Measurements from ENCODE around the gene ARX.

Gene ARX

GRCh38 chrX:24981030-24981429 is 34.7 kb downstream of the ARX start:
- Histone ChIP-seq H2BK15ac (ENCODE audit: low read depth, poor library complexity, severe bottlenecking) (no peak overlapping the region), H3K9ac (ENCODE audit: low read length) (no peak overlapping the region), H3K4me3 (ENCODE audit: insufficient read depth in 1 of 2, low read depth in 1 of 2, low read length in 2 of 2) (no peak overlapping the region), H3K9me3 (ENCODE audit: control insufficient read depth, low read length) (no peaks in the 10 kb centered on the region), H3K36me3 (ENCODE audit: control insufficient read depth in 1 of 2, insufficient read depth in 2 of 2, low read depth in 1 of 2, low read length in 2 of 2) (no peaks in the 10 kb centered on the region), H2BK5ac (ENCODE audit: low read depth, low read length, poor library complexity, severe bottlenecking) (no peak overlapping the region), H3K4ac (ENCODE audit: low read depth in 1 of 2, low read length in 2 of 2) (no peak overlapping the region), H3K27me3 (ENCODE audit: control insufficient read depth in 1 of 2, insufficient read depth in 1 of 2, low read length in 2 of 2) (peaks cover 0 to 8% of the 10 kb centered on the region in 2 experiments), H3K27ac (ENCODE audit: low read length, poor library complexity, severe bottlenecking) (no peak overlapping the region), H2AK5ac (ENCODE audit: low read length, severe bottlenecking) (no peak overlapping the region), H3K14ac (ENCODE audit: low read length in 2 of 2) (no peak overlapping the region), H3K23ac (ENCODE audit: low read length in 2 of 2) (no peak overlapping the region), H2BK120ac (ENCODE audit: low read depth, low read length) (no peak overlapping the region), H3K4me1 (ENCODE audit: control insufficient read depth, insufficient read depth, low read depth, low read length) (peaks cover 2% of the 10 kb centered on the region), H4K91ac (ENCODE audit: low read length) (no peak overlapping the region), H2BK12ac (ENCODE audit: low read length in 2 of 2) (no peak overlapping the region), H3K4me2 (ENCODE audit: low read length, poor library complexity, severe bottlenecking) (no peak overlapping the region), H2AFZ (ENCODE audit: low read depth, low read length) (no peak overlapping the region), H4K8ac (ENCODE audit: low read length) (no peak overlapping the region), H3K79me1 (replicated peaks; ENCODE audit: low read length, poor library complexity, severe bottlenecking) (no peaks in the 10 kb centered on the region), H3K18ac (ENCODE audit: low read depth in 1 of 2, low read length in 2 of 2) (no peak overlapping the region)
- DNase-seq: no peak
- WGBS: 100% methylated on average over 1 of the region's 3 CpGs

GRCh38 chrX:24979081-24979480 is 36.7 kb downstream of the ARX start:
- no peak overlapping the region for H3K4me3 ChIP-seq (ENCODE audit: insufficient read depth in 1 of 2, low read depth in 1 of 2, low read length in 2 of 2)
- H3K79me1 ChIP-seq (replicated peaks; ENCODE audit: low read length, poor library complexity, severe bottlenecking): no peaks in the 10 kb centered on the region
- DNase-seq: no peak
- no peaks in the 10 kb centered on the region for H3K9me3 ChIP-seq (ENCODE audit: control insufficient read depth, low read length)
- H3K23ac ChIP-seq (ENCODE audit: low read length in 2 of 2): no peak overlapping the region
- H3K4me1 ChIP-seq (ENCODE audit: control insufficient read depth, insufficient read depth, low read depth, low read length): peaks cover 2% of the 10 kb centered on the region
- no peak overlapping the region for H2AK5ac ChIP-seq (ENCODE audit: low read length, severe bottlenecking)
- no peaks in the 10 kb centered on the region for H3K36me3 ChIP-seq (ENCODE audit: control insufficient read depth in 1 of 2, insufficient read depth in 2 of 2, low read depth in 1 of 2, low read length in 2 of 2)
- no peak overlapping the region for H3K27ac ChIP-seq (ENCODE audit: low read length, poor library complexity, severe bottlenecking)
- H2BK120ac ChIP-seq (ENCODE audit: low read depth, low read length): no peak overlapping the region
- H2BK15ac ChIP-seq (ENCODE audit: low read depth, poor library complexity, severe bottlenecking): no peak overlapping the region
- H3K14ac ChIP-seq (ENCODE audit: low read length in 2 of 2): no peak overlapping the region
- no peak overlapping the region for H2BK5ac ChIP-seq (ENCODE audit: low read depth, low read length, poor library complexity, severe bottlenecking)
- no peak overlapping the region for H4K91ac ChIP-seq (ENCODE audit: low read length)
- H3K18ac ChIP-seq (ENCODE audit: low read depth in 1 of 2, low read length in 2 of 2): no peak overlapping the region
- peaks cover 0 to 8% of the 10 kb centered on the region in 2 experiments for H3K27me3 ChIP-seq (ENCODE audit: control insufficient read depth in 1 of 2, insufficient read depth in 1 of 2, low read length in 2 of 2)
- no peak overlapping the region for H3K4ac ChIP-seq (ENCODE audit: low read depth in 1 of 2, low read length in 2 of 2)
- no peak overlapping the region for H3K9ac ChIP-seq (ENCODE audit: low read length)
- no peak overlapping the region for H2AFZ ChIP-seq (ENCODE audit: low read depth, low read length)
- H3K4me2 ChIP-seq (ENCODE audit: low read length, poor library complexity, severe bottlenecking): no peak overlapping the region
- no peak overlapping the region for H4K8ac ChIP-seq (ENCODE audit: low read length)
- no peak overlapping the region for H2BK12ac ChIP-seq (ENCODE audit: low read length in 2 of 2)
- WGBS: 92% methylated on average over 2 of the region's 3 CpGs

- Histone ChIP-seq H2BK12ac (ENCODE audit: low read length in 2 of 2) (no peak overlapping the region), H4K8ac (ENCODE audit: low read length) (no peak overlapping the region), H3K4me1 (ENCODE audit: control insufficient read depth, insufficient read depth, low read depth, low read length) (no peaks in the 10 kb centered on the region), H2AFZ (ENCODE audit: low read depth, low read length) (no peak overlapping the region), H4K91ac (ENCODE audit: low read length) (no peak overlapping the region), H3K36me3 (ENCODE audit: control insufficient read depth in 1 of 2, insufficient read depth in 2 of 2, low read depth in 1 of 2, low read length in 2 of 2) (no peaks in the 10 kb centered on the region), H3K4me2 (ENCODE audit: low read length, poor library complexity, severe bottlenecking) (no peak overlapping the region), H3K4me3 (ENCODE audit: insufficient read depth in 1 of 2, low read depth in 1 of 2, low read length in 2 of 2) (no peak overlapping the region), H2BK120ac (ENCODE audit: low read depth, low read length) (no peak overlapping the region), H3K4ac (ENCODE audit: low read depth in 1 of 2, low read length in 2 of 2) (no peak overlapping the region), H3K9me3 (ENCODE audit: control insufficient read depth, low read length) (no peaks in the 10 kb centered on the region), H2AK5ac (ENCODE audit: low read length, severe bottlenecking) (no peak overlapping the region), H2BK5ac (ENCODE audit: low read depth, low read length, poor library complexity, severe bottlenecking) (no peak overlapping the region), H3K14ac (ENCODE audit: low read length in 2 of 2) (no peak overlapping the region), H2BK15ac (ENCODE audit: low read depth, poor library complexity, severe bottlenecking) (no peak overlapping the region), H3K79me1 (replicated peaks; ENCODE audit: low read length, poor library complexity, severe bottlenecking) (no peaks in the 10 kb centered on the region), H3K9ac (ENCODE audit: low read length) (no peak overlapping the region), H3K27me3 (ENCODE audit: control insufficient read depth in 1 of 2, insufficient read depth in 1 of 2, low read length in 2 of 2) (no peaks in the 10 kb centered on the region), H3K27ac (ENCODE audit: low read length, poor library complexity, severe bottlenecking) (no peak overlapping the region), H3K23ac (ENCODE audit: low read length in 2 of 2) (no peak overlapping the region), H3K18ac (ENCODE audit: low read depth in 1 of 2, low read length in 2 of 2) (no peak overlapping the region)
- 92% methylated on average over 3 of the region's 5 CpGs for WGBS
- DNase-seq: no peak
These were observed 46.0 kb downstream of the ARX start for GRCh38 chrX:24969812-24970211.

- no peaks in the 10 kb centered on the region for H3K9me3 ChIP-seq (ENCODE audit: control insufficient read depth, low read length)
- no peak overlapping the region for H3K14ac ChIP-seq (ENCODE audit: low read length in 2 of 2)
- no peak overlapping the region for H2BK120ac ChIP-seq (ENCODE audit: low read depth, low read length)
- H2BK12ac ChIP-seq (ENCODE audit: low read length in 2 of 2): no peak overlapping the region
- H3K36me3 ChIP-seq (ENCODE audit: control insufficient read depth in 1 of 2, insufficient read depth in 2 of 2, low read depth in 1 of 2, low read length in 2 of 2): no peaks in the 10 kb centered on the region
- H4K8ac ChIP-seq (ENCODE audit: low read length): no peak overlapping the region
- H3K9ac ChIP-seq (ENCODE audit: low read length): no peak overlapping the region
- no peak overlapping the region for H3K23ac ChIP-seq (ENCODE audit: low read length in 2 of 2)
- H3K27me3 ChIP-seq (ENCODE audit: control insufficient read depth in 1 of 2, insufficient read depth in 1 of 2, low read length in 2 of 2): peaks cover 0 to 3% of the 10 kb centered on the region in 2 experiments
- DNase-seq: no peak
- H2AFZ ChIP-seq (ENCODE audit: low read depth, low read length): no peak overlapping the region
- no peak overlapping the region for H4K91ac ChIP-seq (ENCODE audit: low read length)
- H3K27ac ChIP-seq (ENCODE audit: low read length, poor library complexity, severe bottlenecking): no peak overlapping the region
- no peak overlapping the region for H3K4me3 ChIP-seq (ENCODE audit: insufficient read depth in 1 of 2, low read depth in 1 of 2, low read length in 2 of 2)
- H3K4me2 ChIP-seq (ENCODE audit: low read length, poor library complexity, severe bottlenecking): no peak overlapping the region
- no peak overlapping the region for H2BK15ac ChIP-seq (ENCODE audit: low read depth, poor library complexity, severe bottlenecking)
- no CpG with 5 or more reads among the region's 1 CpG for WGBS
- H2BK5ac ChIP-seq (ENCODE audit: low read depth, low read length, poor library complexity, severe bottlenecking): no peak overlapping the region
- no peak overlapping the region for H3K4ac ChIP-seq (ENCODE audit: low read depth in 1 of 2, low read length in 2 of 2)
- H3K79me1 ChIP-seq (replicated peaks; ENCODE audit: low read length, poor library complexity, severe bottlenecking): no peaks in the 10 kb centered on the region
- H3K4me1 ChIP-seq (ENCODE audit: control insufficient read depth, insufficient read depth, low read depth, low read length): no peaks in the 10 kb centered on the region
- no peak overlapping the region for H2AK5ac ChIP-seq (ENCODE audit: low read length, severe bottlenecking)
- no peak overlapping the region for H3K18ac ChIP-seq (ENCODE audit: low read depth in 1 of 2, low read length in 2 of 2)
These were observed 50.4 kb downstream of the ARX start for GRCh38 chrX:24965372-24965771.

Data from mesenchymal stem cell (in vitro differentiated cells and primary cell).